BJ (cell line): Measurements from ENCODE around the gene MAST2. TPM values are rescaled to one million over a fixed set of nuclear protein-coding genes. Genes with fewer than 3 reads are reported as not detected.

Source experiments
- CTCF ChIA-PET: fragments of 350-600 bp; formaldehyde crosslinking; extraction: SDS; loops from one replicate; lab custom pipeline; 2021; ENCODE audit warnings: antibody characterized with exemption, inconsistent platforms; lab: Yijun Ruan, JAX
- POLR2A ChIA-PET: fragments of 300-600 bp; sonication (Branson Sonifier 250); formaldehyde crosslinking; extraction: SDS; loops from one replicate; lab custom pipeline; 2021; ENCODE audit warnings: antibody characterized with exemption; lab: Charles Lee
- DNase-seq: peaks from one replicate; pipeline ENCODE4 v3.0.0-alpha.2; 2011; ENCODE audit warnings: low read depth
- H3K27me3 ChIP-seq: 2 replicates; pipeline ENCODE4 v1.6.0; 2011; ENCODE audit warnings: low read length; ENCODE audit not compliant: control insufficient read depth, insufficient read depth
- H3K36me3 ChIP-seq: 2 replicates; pipeline ENCODE4 v1.5.1; 2011; ENCODE audit warnings: low read length; ENCODE audit not compliant: control insufficient read depth, insufficient read depth
- H3K4me3 ChIP-seq: 2 replicates; pipeline ENCODE4 v1.5.1; 2011; ENCODE audit warnings: low read depth, mild to moderate bottlenecking, control low read depth, low read length
- polyA plus RNA-seq: library from polyadenylated mRNA; depleted of rRNA; stranded (reverse); fragments of >200 nt; gene quantifications from 2 replicates; pipeline ENCODE4 v1.2.3, GENCODE V29; 2011
- TF ChIP-seq, protein P1 (sequence below): IDR thresholded peaks from 2 replicates; pipeline ENCODE4 v1.5.1; 2011; ENCODE audit warnings: low read depth, mild to moderate bottlenecking, control low read depth, inconsistent platforms, low read length, moderate library complexity; ENCODE audit not compliant: insufficient read depth

The MAST2 gene
- polyA plus RNA-seq, 1 experiment = 47.2 TPM

DNA sequence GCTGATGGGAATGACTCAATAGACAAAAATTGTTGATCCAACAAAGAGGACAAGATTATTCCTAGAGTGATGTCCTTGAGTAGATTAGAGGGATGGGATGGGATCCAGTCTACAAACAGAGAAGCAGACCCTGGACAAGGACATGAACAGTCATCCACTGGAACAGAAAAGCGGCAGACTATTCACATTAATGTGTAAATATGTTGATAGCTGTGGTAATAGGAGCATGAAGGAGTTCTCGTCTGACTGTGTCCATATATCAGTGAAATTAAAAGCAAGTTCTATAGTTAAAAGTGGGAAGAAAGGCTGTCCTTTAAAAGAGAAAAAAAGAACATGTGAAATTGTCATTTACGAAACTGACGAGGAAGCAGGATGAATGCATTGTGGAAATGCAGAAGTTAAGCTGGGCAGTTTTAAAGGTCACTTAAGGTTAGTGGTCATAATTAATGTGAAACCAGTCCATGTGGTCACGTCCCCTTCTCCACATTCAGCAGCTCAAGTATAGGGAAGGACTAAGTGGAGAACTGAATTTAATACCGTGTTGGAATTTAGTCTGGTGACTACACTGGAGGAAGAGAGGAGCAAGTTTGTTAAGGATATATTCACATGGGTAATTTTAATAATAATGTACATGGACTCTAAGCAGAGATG, 266.9 kb downstream of the MAST2 start:
- H3K4me3 ChIP-seq = no peak overlapping the region
- CTCF ChIA-PET = interaction anchor here (1.1 kb wide), 1 partner anchor 8 kb away, joined by 3 read pairs; no protein-coding TSS in a partner anchor
- no peak for DNase-seq
- POLR2A ChIA-PET = no interaction called here
- TF ChIP-seq, protein P1, sequence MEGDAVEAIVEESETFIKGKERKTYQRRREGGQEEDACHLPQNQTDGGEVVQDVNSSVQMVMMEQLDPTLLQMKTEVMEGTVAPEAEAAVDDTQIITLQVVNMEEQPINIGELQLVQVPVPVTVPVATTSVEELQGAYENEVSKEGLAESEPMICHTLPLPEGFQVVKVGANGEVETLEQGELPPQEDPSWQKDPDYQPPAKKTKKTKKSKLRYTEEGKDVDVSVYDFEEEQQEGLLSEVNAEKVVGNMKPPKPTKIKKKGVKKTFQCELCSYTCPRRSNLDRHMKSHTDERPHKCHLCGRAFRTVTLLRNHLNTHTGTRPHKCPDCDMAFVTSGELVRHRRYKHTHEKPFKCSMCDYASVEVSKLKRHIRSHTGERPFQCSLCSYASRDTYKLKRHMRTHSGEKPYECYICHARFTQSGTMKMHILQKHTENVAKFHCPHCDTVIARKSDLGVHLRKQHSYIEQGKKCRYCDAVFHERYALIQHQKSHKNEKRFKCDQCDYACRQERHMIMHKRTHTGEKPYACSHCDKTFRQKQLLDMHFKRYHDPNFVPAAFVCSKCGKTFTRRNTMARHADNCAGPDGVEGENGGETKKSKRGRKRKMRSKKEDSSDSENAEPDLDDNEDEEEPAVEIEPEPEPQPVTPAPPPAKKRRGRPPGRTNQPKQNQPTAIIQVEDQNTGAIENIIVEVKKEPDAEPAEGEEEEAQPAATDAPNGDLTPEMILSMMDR = no peak
- no peaks in the 10 kb centered on the region for H3K27me3 ChIP-seq
- no peaks in the 10 kb centered on the region for H3K36me3 ChIP-seq

DNA sequence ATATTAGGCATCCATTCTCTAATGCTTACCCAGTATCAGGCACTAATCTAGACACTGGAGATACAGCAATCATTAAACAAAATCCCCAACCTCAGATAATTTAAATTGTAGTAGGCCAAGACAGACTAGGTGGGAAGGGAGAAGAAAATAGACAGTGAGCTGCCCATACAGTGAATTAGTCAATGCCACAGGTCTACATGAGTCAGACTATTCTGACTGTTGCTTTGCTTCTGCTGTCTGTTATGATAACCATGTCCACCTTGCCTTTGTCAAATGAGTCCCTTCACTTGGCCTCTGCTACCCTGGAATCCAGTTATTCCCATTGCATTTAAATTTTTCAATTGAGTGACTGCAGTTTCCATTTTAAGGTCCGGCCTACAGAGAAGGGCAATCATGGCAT, 269.6 kb downstream of the MAST2 start:
- Histone ChIP-seq H3K36me3 (no peaks in the 10 kb centered on the region), H3K27me3 (no peaks in the 10 kb centered on the region), H3K4me3 (no peak overlapping the region)
- TF ChIP-seq, protein P1 = no peak
- CTCF ChIA-PET = no interaction called here
- DNase-seq = no peak
- POLR2A ChIA-PET = no interaction called here

GRCh38 chr1:46076343-46076742, 272.9 kb downstream of the MAST2 start:
- H3K4me3 ChIP-seq = no peak overlapping the region
- CTCF ChIA-PET = no interaction called here
- DNase-seq = no peak
- H3K36me3 ChIP-seq = no peaks in the 10 kb centered on the region
- POLR2A ChIA-PET = no interaction called here
- H3K27me3 ChIP-seq = no peaks in the 10 kb centered on the region
- TF ChIP-seq, protein P1 = no peak

DNA sequence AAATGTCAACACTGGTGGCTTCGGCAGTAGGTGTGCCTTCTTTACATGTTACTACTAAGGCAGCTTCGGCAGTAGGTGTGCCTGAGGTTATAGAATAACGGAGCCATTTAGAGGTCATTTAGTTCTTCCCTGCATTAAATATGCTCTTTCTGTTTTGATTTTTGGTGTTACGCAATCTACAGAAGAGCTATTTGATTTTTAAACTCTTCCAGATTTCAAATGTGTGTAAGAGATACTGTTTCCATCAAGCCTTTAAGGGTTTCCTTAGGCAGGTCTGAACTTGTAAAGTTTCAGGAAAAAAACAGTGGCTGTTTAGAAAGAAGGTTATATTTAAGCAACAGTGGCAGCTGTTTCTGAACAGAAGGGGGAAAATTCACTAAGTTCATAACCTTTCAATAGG, 274.2 kb downstream of the MAST2 start:
- CTCF ChIA-PET = interaction anchor here (1.7 kb wide), 1 partner anchor 36 kb away, joined by 3 read pairs; no protein-coding TSS in a partner anchor
- Histone ChIP-seq H3K36me3 (no peaks in the 10 kb centered on the region), H3K27me3 (no peaks in the 10 kb centered on the region), H3K4me3 (no peak overlapping the region)
- POLR2A ChIA-PET = no interaction called here
- DNase-seq = no peak
- TF ChIP-seq, protein P1 = no peak

DNA sequence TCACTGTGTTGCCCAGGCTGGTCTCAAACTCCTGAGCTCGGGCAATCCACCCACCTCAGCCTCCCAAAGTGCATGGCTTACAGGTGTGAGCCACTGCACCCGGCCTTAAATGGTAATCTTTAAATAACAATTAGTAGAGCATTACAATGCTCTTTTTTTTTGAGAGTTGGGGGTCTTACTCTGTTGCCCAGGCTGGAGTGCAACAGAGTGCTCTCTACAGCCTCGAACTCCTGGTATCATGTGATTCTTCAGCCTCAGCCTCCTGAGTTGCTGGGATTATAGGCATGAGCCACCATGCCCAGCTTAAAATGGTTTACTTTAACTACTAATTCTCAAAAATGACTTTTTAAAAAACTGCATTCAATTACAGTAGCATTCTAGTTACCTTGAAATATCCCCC, 276.8 kb downstream of the MAST2 start:
- Histone ChIP-seq H3K4me3 (no peak overlapping the region), H3K36me3 (no peaks in the 10 kb centered on the region), H3K27me3 (no peaks in the 10 kb centered on the region)
- TF ChIP-seq, protein P1 = no peak
- CTCF ChIA-PET = interaction anchor here (0.6 to 1.4 kb wide), 3 partner anchors 26 to 98 kb away, joined by 3 read pairs; no protein-coding TSS in a partner anchor
- no peak for DNase-seq
- POLR2A ChIA-PET = no interaction called here
